Heart left ventricle (tissue), 16 donors: ENCODE data around the gene CLASP2. TPM values are rescaled to one million over a fixed set of nuclear protein-coding genes. Genes with fewer than 3 reads are reported as not detected.
"Not testable (repeated sequence)": the region's sequence is repeated elsewhere in the genome, so short reads cannot be mapped to it uniquely, and the experiment has no call there.

Experiments used
- ATAC-seq, 4 donors: fragments of 200-7000 bp; cut with Tn5 transposase; one replicate each; pipeline ENCODE4 v1.9.1; 2020 to 2022; ENCODE audit warnings: moderate library complexity in 4 of 4, mild to moderate bottlenecking in 3 of 4, moderate number of reproducible peaks in 1 of 4
- DNase-seq, 5 donors: peaks; one replicate each; pipeline ENCODE4 v3.0.0-alpha.2; 2020
- H3K27ac ChIP-seq, 12 donors: fragments of 200-600 bp; sonication (generic) in 4 of 12; one replicate each; pipeline versions ENCODE4 v1.5.0 to v1.8.0; 2016 to 2022; ENCODE audit warnings: mild to moderate bottlenecking in 2 of 12
- H3K27me3 ChIP-seq, 9 donors: fragments of 200-600 bp; sonication (generic) in 2 of 9; one replicate each; pipeline versions ENCODE4 v1.5.1 to v1.8.0; 2016 to 2022; ENCODE audit warnings: mild to moderate bottlenecking in 3 of 9
- H3K36me3 ChIP-seq, 9 donors: fragments of 200-600 bp; sonication (generic) in 2 of 9; one replicate each; pipeline versions ENCODE4 v1.5.0 to v1.8.0; 2018 to 2022; ENCODE audit warnings: mild to moderate bottlenecking in 2 of 9
- H3K4me1 ChIP-seq, 12 donors: fragments of 200-600 bp; sonication (generic) in 4 of 12; one replicate each; pipeline versions ENCODE4 v1.5.0 to v1.8.0; 2016 to 2022; ENCODE audit warnings: mild to moderate bottlenecking in 3 of 12
- H3K4me3 ChIP-seq, 12 donors: fragments of 200-600 bp; sonication (generic) in 4 of 12; one replicate each; pipeline versions ENCODE4 v1.5.0 to v1.8.0; 2017 to 2022; ENCODE audit warnings: mild to moderate bottlenecking in 9 of 12, moderate library complexity in 4 of 12
- H3K9me3 ChIP-seq, 12 donors: fragments of 200-600 bp; sonication (generic) in 4 of 12; one replicate each; pipeline versions ENCODE4 v1.5.0 to v1.8.0; 2016 to 2022; ENCODE audit warnings: mild to moderate bottlenecking in 1 of 12
- POLR2A ChIP-seq, 2 donors: fragments of 450-650 bp; IDR thresholded peaks; one replicate each; pipeline ENCODE4 v1.6.1; 2017; ENCODE audit warnings: antibody characterized with exemption in 2 of 2, mild to moderate bottlenecking in 2 of 2, moderate library complexity in 2 of 2
- WGBS, 4 donors: extraction: QIAGEN DNeasy Blood & Tissue Kit in 2 of 4; methylation state at CpG; one replicate each; pipeline versions ENCODE4 v1.1.5 to v1.1.7; 2013 to 2018; 5-methylcytosine and 5-hydroxymethylcytosine counted together
- intact Hi-C, 10 donors: fragments of 100-400 bp; cut with DNase I; formaldehyde crosslinking; loops; one replicate each; pipeline versions ENCODE4 v1.11.1 to v1.14.2; 2022
- polyA plus RNA-seq, 2 donors: library from polyadenylated mRNA; stranded (reverse); fragments of 200-250 nt; gene quantifications; one replicate each; pipeline ENCODE4 v1.2.3, GENCODE V29; 2013
- total RNA-seq, 9 donors: library from RNA; depleted of rRNA in 2 of 9; stranded (reverse); fragments of >200 nt in 2 of 9; fragmentation: NEBNext Ultra II Directional in 3 of 9; extraction: Animal tissue kit (Norgen Biotek cat#: 25700) in 3 of 9; gene quantifications; one replicate each; pipeline versions ENCODE4 v1.1.0 to v1.2.4, GENCODE V29; 2016 to 2023
- TF ChIP-seq, protein P1 (sequence below), 12 donors: fragments of 200-600 bp; sonication (generic) in 4 of 12; IDR thresholded peaks; one replicate each; pipeline versions ENCODE4 v1.5.0 to v1.8.0; 2018 to 2022; ENCODE audit warnings: antibody characterized with exemption in 12 of 12, mild to moderate bottlenecking in 5 of 12
- donor health status: ischemic (EF 13 %, LVEDD 7.1; RV severe dilation, severe dysfunction).
- donor health status: healthy with polysubstance abuse.
- donor health status: DM: no; HTN: yes; CAD: no.
- donor health status: DM: no; HTN: no; CAD: no.
- donor health status: ischemic (EF 25% LVEDD 6.9; RV normal size, moderate dysfunction).
- donor health status: ischemic (EF 25% LVEDD 5.7; RV mildly dilated, moderate dysfunction).
- donor health status: healthy.
- donor health status: DM: yes; HTN: yes; CAD: no.
- donor health status: ischemic (EF 35%, LVEDD 5.7; RV mildly dilated, moderate dysfunction).
- donor health status: nonischemic (EF 11% LVEDD 7.7; RV severe dilation, severe dysfunction).
- donor health status: DM: yes; HTN: yes; CAD: no.
- donor health status: PGD.
- donor health status: ischemic (EF 29% LVEDD 5.4; RV normal size, mild dysfunction).
- donor health status: nonischemic (EF 23%, LVEDD 6.1; RV moderate dilation, normal function).

The CLASP2 gene
- total and polyA plus RNA-seq, 11 donors, result 13.3 to 111 (median 78.2) TPM

DNA sequence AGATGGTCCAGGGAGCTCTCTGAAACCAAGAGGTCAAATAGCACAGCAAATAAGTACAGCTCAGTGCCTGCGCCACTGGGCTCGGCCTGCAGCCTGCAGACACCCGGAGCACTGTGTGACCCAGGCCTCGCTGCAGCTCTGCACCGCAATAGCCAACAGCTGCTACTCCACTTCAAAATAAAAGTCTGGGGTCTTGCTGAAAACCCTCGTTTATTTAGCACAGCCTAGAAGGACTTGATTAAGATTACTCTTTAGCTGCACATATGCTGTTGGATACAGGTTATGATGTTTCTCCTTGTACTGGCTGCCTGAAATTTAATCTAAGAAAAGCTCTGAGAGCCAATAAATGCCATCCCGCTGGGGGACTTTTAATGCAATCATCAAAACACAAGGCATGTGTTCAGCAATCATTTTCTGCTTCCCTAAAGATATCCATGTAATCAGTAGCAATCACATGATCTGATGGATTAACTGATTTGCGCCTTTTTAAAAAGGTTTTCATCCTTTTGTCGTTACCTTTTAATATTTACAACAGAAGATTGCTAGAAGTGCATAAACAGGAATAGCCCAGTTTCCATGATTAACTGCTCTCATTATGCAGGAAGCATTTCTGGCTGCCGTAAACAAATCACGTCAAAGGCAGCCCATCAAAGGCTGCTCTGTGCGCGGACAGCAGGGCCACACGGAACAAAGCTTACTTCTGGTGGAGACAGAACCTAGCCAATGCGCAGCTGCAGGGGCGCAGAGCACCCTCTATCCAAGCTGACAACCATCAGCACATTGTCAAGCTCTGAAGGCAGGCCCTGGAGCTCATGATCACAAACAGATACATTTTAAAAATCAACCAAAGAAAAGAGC, 58.8 kb downstream of the CLASP2 start:
- Histone ChIP-seq H3K4me3 (peak overlapping the region; percentile 19 to 70 (median 56)), H3K27me3 (no peaks in the 10 kb centered on the region), H3K4me1 (peaks cover 4 to 34% (median 15%) of the 10 kb centered on the region in 12 donors), H3K27ac (peak overlapping the region; percentile 56 to 88 (median 80)), H3K9me3 (no peaks in the 10 kb centered on the region), H3K36me3 (no peaks in the 10 kb centered on the region)
- ATAC-seq (peak; percentile 98 to 99 (median 99)), DNase-seq (peak; percentile 75 to 89 (median 84))
- intact Hi-C loops, result loop anchor here in 4 of 10 donors (1.0 to 5.0 kb wide), 2 partner anchors 58 to 59 kb away; partner anchors contain the start of gene CLASP2 (in 4 of the 4)
- WGBS, 4 donors, result 0 to 2% (median 1%) methylated on average over 16 of the region's 16 CpGs
- TF ChIP-seq POLR2A (IDR thresholded peaks at IDR 0.05), result no peak
- TF ChIP-seq, protein P1, sequence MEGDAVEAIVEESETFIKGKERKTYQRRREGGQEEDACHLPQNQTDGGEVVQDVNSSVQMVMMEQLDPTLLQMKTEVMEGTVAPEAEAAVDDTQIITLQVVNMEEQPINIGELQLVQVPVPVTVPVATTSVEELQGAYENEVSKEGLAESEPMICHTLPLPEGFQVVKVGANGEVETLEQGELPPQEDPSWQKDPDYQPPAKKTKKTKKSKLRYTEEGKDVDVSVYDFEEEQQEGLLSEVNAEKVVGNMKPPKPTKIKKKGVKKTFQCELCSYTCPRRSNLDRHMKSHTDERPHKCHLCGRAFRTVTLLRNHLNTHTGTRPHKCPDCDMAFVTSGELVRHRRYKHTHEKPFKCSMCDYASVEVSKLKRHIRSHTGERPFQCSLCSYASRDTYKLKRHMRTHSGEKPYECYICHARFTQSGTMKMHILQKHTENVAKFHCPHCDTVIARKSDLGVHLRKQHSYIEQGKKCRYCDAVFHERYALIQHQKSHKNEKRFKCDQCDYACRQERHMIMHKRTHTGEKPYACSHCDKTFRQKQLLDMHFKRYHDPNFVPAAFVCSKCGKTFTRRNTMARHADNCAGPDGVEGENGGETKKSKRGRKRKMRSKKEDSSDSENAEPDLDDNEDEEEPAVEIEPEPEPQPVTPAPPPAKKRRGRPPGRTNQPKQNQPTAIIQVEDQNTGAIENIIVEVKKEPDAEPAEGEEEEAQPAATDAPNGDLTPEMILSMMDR (IDR thresholded peaks at IDR 0.05), result no peak

DNA sequence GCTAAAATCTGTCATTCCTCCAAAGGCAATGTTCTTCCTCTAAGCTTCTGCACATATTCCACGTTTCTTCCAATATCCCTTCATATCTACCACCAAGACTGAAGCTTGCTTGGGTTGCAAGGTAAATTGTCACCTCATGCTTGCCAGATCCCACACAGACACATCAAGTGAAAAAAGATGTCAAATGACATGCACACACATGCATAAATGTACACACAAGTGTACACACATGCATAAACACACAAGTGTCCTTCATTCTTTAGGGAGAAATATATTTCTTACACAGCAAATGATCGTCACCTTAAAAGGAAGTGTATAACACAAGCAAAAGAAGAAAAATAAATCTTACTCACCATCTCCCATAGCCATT, 59.4 kb downstream of the CLASP2 start:
- H3K27me3 ChIP-seq, result no peaks in the 10 kb centered on the region
- peaks cover 4 to 36% (median 17%) of the 10 kb centered on the region in 12 donors for H3K4me1 ChIP-seq
- no peaks in the 10 kb centered on the region for H3K36me3 ChIP-seq
- H3K27ac ChIP-seq, result peak overlapping the region; percentile 56 to 88 (median 80)
- DNase-seq (no peak), ATAC-seq (peak in 2 of 4 donors; percentile 1 to 10)
- WGBS, 4 donors, result 1 to 5% (median 4%) methylated on average over 2 of the region's 2 CpGs
- no peak for TF ChIP-seq POLR2A (IDR thresholded peaks at IDR 0.05)
- TF ChIP-seq, protein P1 (IDR thresholded peaks at IDR 0.05), result no peak
- H3K9me3 ChIP-seq, result no peaks in the 10 kb centered on the region
- peak overlapping the region; percentile 19 to 70 (median 56) for H3K4me3 ChIP-seq
- intact Hi-C loops, result loop anchor here in 3 of 10 donors (5.0 kb wide), 1 partner anchor 59 kb away; the partner anchor contains the start of gene CLASP2 (in 3 of the 3)

DNA sequence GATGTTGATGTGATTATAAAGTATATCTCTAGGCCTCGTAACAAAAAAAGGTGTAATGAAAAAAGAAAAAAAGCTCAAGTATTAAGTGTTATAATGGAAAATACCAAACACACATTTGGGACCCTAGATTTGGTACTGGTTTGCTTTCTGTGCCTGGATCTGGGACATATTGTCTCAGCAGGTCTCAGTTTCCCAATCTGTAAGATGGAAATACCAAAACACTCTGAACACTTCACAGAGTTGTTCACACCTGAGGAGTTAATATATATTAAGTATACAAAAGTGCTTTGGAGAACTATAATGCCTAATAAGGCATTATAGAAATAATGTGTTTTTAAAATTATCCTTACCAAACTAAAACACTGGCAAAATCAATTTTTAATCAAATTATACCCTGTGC, 60.0 kb downstream of the CLASP2 start:
- H3K4me1 ChIP-seq, result peaks cover 4 to 41% (median 18%) of the 10 kb centered on the region in 12 donors
- no peaks in the 10 kb centered on the region for H3K27me3 ChIP-seq
- H3K9me3 ChIP-seq, result no peaks in the 10 kb centered on the region
- peak overlapping the region in 11 of 12 donors; percentile 19 to 70 (median 56) for H3K4me3 ChIP-seq
- H3K36me3 ChIP-seq, result no peaks in the 10 kb centered on the region
- TF ChIP-seq, protein P1 (IDR thresholded peaks at IDR 0.05), result no peak
- no peak for TF ChIP-seq POLR2A (IDR thresholded peaks at IDR 0.05)
- peak overlapping the region in 11 of 12 donors; percentile 56 to 88 (median 82) for H3K27ac ChIP-seq
- no peak for ATAC-seq
- WGBS, 4 donors, result 26 to 50% (median 45%) methylated on average over 1 of the region's 1 CpG
- intact Hi-C loops, result loop anchor here in 3 of 10 donors (5.0 kb wide), 1 partner anchor 59 kb away; the partner anchor contains the start of gene CLASP2 (in 3 of the 3)
- no peak for DNase-seq

DNA sequence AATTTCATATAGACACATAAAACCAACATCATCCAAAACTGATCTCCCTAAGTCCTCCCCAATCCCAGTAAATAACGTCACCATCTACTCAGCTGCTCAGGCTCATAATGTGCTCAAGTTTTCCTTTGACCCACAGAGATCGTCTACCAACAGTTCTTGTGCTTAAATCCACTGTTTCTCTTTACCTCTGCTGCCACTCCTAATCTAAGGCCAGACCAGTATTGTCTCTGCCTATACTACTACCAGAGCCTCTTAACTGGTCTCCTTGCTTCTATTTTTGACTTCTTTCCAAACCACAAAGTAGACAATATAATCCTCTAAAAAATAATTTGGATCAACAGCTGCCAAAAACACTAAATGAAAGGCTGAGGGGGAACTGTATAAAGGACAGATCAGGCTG, 65.3 kb downstream of the CLASP2 start:
- Histone ChIP-seq H3K36me3 (peaks cover 0 to under 1% (median 0%) of the 10 kb centered on the region in 9 donors), H3K27me3 (no peaks in the 10 kb centered on the region), H3K4me3 (no peak overlapping the region), H3K4me1 (peaks cover 0 to 40% (median 13%) of the 10 kb centered on the region in 12 donors), H3K27ac (no peak overlapping the region), H3K9me3 (no peaks in the 10 kb centered on the region)
- no peak for ATAC-seq
- DNase-seq, result no peak
- TF ChIP-seq, protein P1 (IDR thresholded peaks at IDR 0.05), result no peak
- no peak for TF ChIP-seq POLR2A (IDR thresholded peaks at IDR 0.05)
- whole genome bisulfite sequencing, 4 donors, result 64 to 84% (median 71%) methylated on average over 2 of the region's 2 CpGs
- intact Hi-C loops, result no loop called here

DNA sequence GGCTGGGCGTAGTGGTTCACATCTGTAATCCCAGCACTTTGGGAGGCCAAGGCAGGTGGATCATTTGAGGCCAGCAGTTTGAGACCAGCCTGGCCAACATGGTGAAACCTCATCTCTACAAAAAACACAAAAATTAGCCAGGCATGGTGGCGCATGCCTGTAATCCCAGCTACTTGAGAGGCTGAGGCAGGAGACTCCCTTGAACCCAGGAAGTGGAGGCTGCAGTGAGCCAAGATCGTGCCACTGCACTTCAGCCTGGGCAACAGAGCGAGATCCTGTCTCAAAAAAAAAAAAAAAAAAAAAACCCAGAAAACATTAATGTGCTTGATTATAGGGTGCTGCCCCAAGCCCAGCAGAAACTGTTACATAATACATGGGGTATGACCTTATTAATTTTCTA, 67.0 kb downstream of the CLASP2 start:
- 97 to 99% (median 98%) methylated on average over 4 of the region's 4 CpGs for whole genome bisulfite sequencing, 4 donors
- ATAC-seq, H3K27ac ChIP-seq, intact Hi-C loops, DNase-seq, H3K4me3 ChIP-seq, H3K27me3 ChIP-seq, H3K36me3 ChIP-seq, H3K9me3 ChIP-seq: not testable (repeated sequence)
- H3K4me1 ChIP-seq, result peaks cover 0 to 28% (median 9%) of the 10 kb centered on the region in 12 donors
